GM20431 (cell line): ENCODE data around the gene KRTAP12-4.
"Not testable (repeated sequence)": the region's sequence is repeated elsewhere in the genome, so short reads cannot be mapped to it uniquely, and the experiment has no call there.

Source experiments
- in situ Hi-C: fragments of 300-500 bp; cut with MseI, MboI; formaldehyde crosslinking; loops from one replicate; pipeline ENCODE4 v1.15.0; 2020; ENCODE audit warnings: low sequenced_read_pairs; ENCODE audit not compliant: unreplicated experiment

KRTAP12-4 gene, protein sequence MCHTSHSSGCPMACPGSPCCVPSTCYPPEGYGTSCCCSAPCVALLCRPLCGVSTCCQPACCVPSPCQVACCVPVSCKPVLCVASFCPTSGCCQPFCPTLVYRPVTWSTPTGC

DNA sequence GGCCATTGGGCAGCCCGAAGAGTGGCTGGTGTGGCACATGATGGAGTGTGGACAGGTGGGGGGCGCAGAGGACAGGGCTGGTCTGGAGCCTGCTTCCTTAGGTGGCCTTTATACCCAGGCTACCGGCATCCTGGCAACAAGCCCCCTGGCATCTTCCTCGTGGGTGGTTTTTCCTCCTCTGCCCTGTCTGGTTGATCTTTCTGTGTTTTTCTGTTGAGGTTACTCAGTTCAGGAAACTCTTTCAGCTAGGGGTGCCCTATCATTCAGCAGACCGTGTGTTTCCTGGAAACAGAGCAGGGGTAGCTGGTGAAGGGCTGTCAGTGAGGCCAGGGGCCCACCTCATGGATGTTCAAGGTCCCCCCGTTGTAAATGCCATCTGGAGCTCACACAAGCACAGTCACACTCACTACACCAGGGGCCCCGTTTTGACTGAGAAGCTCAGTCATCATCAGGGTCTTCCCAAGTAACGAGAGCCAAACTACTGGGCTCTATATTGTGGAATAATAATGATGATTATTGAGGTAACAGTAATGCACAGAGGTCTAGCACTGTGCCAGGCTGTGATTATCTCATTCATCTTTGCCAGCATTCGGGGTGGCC, at the start of gene KRTAP12-4:
Gene KRTAP12-4, minus strand, starts transcription at position 84 of the 600 bp plus-strand sequence. Its CDS starts 45 bp downstream, at position 39.
- in situ Hi-C loops: no loop called here

DNA sequence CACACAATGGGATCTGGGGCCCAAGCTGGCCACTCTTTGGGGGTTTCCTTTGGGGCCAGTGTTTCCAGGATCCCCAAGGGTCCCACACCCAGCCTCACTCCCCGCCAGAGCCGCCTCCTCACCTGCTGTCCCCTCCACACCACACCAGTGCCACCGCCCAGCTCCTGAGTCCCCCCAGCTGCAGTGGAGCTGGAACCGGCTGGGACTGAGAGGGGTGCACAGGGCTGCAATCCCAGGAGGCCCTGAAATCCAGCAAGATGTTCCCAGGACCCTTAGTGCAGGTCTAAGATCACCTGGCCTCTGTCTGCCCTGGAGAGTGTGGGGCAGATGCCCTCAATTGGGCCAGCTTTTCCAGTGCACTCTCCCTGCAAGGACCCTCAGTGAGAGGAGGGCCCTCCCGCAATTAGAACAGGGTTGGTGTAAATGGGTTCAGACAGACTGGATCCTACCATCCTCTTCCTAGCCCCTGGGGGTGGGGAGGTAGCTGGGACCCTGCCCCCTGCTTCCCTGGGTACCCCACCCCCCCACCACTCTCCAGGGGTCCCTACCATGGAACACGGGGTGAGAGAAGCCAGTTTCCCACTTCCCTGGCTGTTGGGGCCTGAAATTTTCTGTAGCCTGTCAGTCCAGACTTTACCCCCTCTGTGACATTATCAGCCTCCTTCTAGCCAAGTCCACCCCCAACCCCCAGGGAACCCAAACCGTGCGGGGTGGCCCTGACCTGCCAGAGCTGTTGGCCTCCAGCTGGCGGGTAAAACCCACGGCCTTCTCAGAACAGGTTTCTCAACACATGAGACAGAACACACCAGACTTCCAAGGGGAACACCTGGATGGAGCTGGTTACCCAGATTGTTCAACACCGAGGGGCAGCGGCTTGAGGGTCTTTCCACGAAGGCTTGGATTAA, 49.5 kb upstream of the KRTAP12-4 start:
- in situ Hi-C loops: no loop called here

DNA sequence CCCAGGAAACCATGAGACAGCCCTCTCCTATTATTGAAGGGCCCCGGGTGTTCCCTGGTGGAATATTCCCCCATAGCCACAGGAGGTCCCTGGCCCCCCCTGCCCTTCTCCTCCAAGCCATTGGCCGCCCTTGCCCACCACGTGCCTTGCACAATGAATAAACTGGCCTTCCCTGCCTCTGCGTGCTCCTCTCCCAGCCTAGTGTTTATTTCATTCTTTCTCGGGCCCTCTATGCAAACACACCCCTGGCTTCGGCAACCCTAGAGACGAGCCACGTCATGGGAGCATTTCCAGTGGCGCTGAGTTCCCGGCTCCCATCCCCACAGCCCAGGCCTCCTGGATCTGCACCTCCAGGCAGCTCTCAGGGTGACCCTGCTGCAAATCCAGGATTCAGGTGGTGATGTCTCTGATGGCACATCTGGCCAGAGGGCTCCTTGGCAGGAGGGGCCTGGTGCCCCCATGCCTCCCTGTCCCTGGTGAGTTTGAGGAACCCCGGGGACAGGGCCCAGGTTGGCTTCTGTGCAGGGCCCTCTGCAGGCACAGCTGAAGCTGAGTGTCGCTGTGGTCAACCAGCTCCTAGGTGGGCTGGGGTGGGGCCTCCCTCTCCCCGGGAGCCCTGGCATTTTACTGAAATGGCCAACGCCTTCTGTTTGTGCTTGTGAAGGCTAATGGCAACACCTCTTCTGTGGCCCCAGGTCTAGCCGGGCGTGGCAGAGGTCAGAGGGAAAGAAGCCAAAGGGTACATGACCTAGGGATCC, 48.7 kb upstream of the KRTAP12-4 start:
- in situ Hi-C loops: no loop called here

DNA sequence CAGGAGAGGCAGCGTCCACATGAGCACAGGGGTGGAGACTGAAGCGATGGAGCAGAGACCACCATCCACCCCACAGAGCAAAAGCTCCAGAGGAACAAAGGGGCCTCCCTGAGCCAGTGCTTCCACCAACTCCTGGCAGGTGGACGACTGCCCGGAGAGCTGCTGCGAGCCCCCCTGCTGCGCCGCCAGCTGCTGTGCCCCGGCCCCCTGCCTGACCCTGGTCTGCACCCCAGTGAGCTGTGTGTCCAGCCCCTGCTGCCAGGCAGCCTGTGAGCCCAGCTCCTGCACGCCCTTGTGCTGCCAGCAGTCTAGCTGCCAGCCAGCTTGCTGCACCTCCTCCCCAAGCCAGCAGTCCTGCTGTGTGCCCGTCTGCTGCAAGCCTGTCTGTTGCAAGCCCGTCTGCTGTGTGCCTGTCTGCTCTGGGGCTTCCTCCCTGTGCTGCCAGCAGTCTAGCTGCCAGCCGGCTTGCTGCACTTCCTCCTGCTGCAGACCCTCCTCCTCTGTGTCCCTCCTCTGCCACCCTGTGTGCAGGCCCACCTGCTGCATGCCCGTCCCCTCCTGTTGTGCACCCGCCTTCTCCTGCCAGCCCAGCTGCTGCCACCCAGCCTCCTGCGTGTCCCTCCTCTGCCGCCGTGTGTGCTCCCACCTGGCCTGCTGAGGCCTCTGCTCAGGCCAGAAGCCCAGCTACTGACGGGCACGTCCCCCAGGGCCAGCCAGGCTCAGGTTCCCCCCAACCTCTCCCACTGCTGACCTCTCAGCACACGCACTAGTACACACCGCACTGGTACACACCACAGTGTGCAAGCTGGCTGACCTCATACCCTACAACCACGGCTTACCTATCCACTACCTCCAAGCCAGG, 47.9 kb upstream of the KRTAP12-4 start:
- in situ Hi-C loops: no loop called here

DNA sequence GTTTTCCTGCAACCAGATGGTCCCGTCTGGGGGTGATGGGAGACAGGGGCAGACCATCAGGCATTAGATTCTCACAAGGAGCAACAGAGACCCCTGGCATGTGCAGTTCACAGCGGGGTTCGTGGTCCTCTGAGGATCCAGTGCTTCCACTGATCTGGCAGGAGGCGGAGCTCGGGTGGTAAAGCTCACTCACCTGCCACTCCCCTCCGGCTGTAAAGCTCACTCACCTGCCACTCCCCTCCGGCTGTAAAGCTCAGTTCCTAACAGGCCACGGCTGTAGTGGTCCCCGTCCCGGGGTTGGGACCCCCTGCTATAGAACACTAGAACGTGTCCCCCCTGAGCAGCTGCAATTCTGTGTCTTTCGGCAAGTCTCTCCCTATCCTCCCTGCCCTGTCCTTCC, 47.1 kb upstream of the KRTAP12-4 start:
- in situ Hi-C loops: no loop called here

DNA sequence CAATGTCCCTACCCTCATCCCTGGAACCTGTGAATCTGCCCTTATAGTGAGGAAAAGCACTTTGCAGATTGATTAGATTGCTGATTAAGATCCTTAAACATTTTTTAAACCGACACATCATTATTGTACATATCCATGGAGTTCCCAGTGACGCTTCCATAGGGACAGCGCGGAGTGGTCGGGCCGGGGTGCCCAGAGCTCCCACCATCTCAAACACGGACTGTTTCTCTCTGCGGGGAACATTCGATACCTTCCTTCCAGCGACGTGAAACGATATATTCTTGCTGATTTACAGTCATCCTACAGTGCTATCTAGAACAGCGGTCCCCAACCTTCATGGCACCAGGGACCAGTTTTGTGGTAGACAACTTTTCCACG, 46.6 kb upstream of the KRTAP12-4 start:
- in situ Hi-C loops: no loop called here

DNA sequence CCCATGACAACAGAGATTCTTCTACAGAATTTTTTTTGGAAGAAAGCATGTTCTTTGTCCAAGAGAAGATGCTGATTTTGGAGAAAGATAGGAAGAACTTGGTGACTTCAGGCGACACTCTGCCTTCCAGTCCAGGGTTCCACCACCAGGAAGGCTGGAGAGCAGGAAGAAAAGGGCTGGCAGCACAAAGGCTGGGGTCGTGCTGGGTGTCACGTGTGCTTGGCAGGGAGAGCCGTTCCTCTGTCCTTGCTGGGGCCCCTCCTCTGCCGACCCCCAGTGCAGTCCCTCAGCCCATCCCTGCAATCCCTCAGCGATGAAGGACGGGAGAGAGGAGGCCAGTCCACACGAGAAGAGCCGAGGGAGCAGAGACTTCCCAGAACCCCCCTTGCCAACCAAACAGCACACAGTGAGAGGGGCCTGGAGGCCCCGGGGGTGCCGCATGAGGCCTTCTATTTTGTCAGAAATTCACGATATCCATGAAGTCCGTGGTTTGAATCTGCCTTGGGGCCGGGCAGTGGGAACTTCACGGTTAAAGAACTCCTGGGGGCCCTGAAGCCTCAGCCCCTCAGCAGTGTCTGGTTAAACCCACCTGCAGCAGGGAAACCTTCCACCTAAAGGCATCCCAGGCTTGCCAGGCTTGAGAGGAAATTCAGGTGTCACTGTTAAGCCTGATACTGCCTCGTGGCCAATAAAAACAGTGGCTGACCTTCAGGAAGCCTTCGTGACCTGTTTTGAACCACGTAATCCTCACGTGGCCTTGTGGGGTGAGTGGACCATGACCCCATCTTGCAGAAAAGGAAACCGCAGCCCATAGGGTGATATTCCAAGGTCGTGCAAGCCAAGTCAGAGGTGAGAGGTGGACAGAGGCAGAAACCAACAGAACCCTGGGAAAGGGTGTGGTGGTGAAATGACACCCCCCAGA, 45.9 kb upstream of the KRTAP12-4 start:
- in situ Hi-C loops: no loop called here

DNA sequence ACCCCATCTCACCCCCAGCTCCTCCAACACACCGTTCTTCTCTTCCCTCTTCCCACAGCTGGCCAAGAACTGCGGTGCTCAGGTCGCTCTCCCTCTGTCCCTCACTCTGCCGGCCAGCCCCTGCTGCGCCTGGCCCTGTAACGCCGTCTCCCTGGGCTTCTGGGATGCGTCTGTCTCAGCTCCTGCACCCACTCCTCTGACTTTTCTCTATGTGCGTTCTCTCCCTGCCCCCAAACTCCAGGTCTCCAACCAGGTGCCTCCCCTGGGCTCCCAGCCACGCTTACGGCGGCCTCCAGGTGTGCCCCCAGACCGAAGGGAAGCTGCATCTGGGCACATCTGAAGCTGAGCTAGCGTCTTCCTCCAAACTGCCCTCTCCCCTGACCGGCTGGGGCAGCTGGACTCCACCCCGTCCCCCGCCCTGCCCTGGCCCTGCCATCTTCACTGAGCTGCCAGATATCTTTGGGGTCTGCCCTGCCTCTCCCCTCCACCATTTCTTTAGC, 45.1 kb upstream of the KRTAP12-4 start:
- in situ Hi-C loops: no loop called here

DNA sequence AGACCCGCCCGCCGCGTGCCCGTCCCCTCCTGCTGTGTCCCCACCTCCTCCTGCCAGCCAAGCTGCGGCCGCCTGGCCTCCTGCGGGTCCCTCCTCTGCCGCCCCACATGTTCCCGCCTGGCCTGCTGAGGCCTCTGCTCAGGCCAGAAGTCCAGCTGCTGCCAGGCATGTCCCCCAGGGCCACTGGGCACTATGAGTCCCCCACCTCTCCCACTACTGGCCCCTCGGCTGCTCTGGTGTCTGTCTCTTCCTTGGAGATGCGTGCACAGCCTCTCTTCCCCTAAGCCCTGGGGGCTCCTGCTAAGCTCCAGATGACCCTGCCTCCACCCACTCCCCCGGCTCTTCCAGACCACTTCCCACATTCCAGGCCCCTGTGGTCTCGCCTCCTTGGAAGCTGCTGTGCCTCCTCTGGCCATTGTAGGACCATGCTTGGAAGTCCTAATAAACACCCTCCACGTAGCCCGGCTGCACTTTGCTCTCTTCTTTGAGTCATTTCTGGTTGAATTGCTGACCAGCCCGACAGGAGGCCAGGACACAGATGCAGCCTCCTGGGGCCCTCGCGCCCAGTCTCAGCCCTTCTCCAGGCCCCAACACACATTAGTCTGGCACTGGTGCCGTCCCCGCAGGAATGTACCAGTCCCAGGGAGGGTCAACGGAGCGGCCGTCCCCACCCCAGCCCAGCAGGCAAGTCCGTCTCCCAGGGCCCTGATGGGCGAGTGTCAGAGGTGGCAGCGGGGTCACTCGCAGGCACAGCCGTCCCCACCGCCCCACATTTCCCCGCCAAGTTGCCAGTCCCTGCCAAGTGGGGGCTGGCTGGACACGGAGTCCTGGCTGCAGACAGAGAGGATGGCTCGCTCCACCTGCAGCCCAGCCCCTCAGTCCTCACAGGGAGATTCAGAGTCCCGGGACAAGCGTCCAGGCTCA, 43.6 kb upstream of the KRTAP12-4 start:
- in situ Hi-C loops: no loop called here

DNA sequence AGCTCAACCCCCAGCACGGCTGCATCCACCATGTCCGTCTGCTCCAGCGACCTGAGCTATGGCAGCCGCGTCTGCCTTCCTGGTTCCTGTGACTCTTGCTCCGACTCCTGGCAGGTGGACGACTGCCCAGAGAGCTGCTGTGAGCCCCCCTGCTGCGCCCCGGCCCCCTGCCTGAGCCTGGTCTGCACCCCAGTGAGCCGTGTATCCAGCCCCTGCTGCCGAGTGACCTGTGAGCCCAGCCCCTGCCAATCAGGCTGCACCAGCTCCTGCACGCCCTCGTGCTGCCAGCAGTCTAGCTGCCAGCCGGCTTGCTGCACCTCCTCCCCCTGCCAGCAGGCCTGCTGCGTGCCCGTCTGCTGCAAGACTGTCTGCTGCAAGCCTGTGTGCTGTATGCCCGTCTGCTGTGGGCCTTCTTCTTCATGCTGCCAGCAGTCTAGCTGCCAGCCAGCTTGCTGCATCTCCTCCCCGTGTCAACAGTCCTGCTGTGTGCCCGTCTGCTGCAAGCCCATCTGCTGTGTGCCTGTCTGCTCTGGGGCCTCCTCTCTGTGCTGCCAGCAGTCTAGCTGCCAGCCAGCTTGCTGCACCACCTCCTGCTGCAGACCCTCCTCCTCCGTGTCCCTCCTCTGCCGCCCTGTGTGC, 42.8 kb upstream of the KRTAP12-4 start, which contains the start of gene KRTAP10-12:
Gene KRTAP10-12, plus strand, starts transcription at position 1 of the 639 bp plus-strand sequence. Its CDS starts 30 bp downstream, at position 31.
- in situ Hi-C loops: not testable (repeated sequence)

DNA sequence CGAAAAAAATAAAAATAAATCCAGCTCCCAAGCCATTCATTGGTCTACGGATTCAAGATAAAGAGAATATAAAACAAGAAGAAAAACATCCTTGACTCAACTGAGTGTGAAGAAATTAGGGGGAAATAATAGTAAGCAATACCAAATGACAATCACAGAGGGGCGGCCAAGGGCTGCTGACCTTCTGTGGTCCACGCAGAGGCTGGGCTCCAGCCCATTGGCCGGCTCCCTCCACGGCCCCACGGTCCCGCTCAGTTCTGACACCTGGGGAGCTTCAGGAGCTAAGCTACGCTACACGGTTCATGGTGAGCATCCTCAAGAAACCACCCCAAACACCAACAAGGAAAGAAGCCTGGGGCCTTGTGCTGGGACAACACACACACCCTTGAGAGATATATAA, 42.1 kb upstream of the KRTAP12-4 start:
- in situ Hi-C loops: no loop called here

DNA sequence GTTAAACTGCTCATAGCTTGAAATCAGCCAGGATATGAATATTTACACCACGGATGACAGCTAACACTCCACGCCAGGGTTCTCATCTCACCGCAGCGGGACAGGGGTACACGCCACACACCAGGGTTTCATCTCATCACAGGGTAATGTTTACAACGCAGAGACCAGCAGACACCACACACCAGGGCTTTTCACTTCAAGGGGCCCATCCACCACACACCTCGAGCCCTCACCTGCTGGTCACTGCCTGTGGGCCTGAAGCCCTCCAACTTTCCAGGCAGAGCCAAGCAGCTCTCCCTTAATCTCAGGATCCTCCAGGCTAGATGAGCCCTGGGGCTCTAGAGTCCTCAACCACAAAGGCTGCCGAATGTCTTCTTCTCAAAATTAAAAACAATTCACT, 41.2 kb upstream of the KRTAP12-4 start:
- in situ Hi-C loops: no loop called here

DNA sequence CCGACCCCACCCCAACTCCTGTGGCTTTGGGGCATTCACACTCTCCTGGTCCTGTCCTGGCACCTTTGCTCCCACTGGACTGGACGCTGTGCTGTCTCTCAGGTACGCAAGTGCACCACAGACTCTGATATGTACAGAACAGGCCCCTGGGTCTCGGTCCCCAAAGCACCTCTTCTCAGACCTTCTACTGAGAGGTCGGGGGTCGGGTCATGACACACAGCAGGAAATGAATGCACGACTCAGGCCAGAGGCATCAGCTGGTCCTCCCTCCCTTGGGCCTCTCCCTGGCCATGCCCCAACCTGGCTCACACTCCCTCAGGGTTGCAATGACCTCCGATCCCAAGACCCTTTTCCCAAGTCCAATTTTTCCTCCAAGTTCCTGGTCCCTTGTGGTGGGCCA, 40.7 kb upstream of the KRTAP12-4 start:
- in situ Hi-C loops: no loop called here

DNA sequence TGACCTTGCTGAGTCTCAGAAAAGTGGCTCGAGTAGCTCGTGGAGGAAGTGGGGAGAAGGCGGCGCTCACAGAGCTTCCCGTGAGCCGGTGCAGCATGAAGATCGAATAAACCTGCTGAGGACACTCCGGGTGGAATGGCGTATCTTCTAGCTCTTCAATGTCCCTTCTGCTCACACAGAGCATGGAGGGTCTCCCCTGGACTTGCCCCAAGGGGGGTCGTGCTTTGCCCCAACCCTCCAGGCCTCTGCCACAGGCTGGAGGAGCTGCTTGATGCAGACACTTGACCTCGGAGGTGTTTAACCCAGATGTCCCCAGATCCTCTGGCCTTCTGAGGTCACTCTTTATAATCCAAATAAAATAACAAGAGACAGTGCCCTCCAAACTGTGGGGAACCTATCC, 40.3 kb upstream of the KRTAP12-4 start:
- in situ Hi-C loops: no loop called here

DNA sequence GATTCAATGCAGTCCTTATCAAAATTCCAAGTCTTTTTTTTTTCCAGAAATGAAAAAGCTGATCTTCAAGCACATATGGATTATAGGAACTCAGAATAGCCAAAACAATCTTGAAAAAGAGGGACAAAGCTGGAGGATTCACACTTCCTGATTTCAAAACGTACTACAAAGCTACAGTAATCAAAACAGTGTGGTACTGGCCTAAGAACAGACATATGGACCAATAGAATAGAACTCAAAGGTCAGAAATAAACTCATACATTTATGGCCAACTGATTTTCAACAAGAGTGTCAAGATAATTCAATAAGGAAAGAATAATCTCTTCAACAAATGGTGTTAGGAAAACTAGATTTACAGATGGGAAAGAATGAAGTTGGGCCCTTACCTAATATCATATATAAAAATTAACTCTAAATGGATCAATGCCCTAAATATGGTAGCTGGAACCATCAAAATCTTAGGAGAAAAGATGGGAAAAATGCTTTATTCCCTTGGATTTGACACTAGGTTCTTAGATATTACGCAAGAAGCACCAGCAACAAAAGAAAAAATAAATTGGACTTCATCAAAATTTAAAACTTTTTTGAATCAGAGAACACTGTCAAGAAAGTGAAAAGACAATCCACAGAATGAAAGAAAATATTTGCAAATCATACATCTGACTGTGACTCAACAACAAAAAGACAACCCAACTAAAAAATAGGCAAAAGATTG, 38.5 kb upstream of the KRTAP12-4 start:
- in situ Hi-C loops: no loop called here

DNA sequence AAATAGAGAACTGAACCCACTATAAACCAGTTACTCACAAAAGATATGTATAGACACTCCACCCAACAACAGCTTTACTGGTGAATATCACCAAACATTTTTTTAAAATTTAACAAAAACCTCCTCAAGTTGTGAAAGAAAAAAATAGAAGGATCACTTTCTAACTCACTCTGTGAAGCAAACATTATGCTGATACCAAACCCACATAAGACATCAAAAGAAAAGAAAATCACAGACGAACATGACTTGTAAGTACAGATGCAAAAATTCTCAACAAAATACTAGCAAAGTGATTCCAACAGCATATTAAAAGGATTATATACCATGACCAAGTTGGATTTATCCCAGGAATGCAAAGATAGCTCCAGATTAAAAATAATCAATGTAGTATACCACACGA, 37.2 kb upstream of the KRTAP12-4 start:
- in situ Hi-C loops: no loop called here
